ENCODE data around the gene SLC6A8.
A peak's percentile ranks its signal among the peaks of the same experiment; 100 is the strongest.
"Not testable (repeated sequence)": the region's sequence is repeated elsewhere in the genome, so short reads cannot be mapped to it uniquely, and the experiment has no call there.

Gene SLC6A8

DNA sequence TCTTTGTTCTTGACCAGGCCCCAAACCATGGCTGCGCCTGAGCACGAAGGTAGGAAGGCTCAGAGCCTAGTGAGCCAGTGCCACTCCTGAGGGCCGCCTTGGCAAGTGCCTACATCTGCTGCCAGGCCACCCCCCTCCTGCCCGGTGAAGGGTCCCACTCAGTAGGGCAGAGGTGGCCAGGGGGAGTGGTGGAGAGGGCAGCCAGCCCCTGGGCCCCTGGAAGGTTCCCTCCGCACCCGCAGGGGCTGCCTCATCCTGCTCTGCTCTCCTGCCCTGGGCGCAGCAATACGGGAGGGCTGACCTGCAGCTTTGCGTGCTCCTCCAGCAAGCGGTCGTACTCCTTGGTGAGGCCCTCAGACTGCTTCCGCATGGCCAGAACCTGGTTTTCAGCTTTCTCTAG lies 14.0 kb downstream of the SLC6A8 start:
- no peak overlapping the region for H3K4me3 ChIP-seq (ENCODE audit: low read length)

DNA sequence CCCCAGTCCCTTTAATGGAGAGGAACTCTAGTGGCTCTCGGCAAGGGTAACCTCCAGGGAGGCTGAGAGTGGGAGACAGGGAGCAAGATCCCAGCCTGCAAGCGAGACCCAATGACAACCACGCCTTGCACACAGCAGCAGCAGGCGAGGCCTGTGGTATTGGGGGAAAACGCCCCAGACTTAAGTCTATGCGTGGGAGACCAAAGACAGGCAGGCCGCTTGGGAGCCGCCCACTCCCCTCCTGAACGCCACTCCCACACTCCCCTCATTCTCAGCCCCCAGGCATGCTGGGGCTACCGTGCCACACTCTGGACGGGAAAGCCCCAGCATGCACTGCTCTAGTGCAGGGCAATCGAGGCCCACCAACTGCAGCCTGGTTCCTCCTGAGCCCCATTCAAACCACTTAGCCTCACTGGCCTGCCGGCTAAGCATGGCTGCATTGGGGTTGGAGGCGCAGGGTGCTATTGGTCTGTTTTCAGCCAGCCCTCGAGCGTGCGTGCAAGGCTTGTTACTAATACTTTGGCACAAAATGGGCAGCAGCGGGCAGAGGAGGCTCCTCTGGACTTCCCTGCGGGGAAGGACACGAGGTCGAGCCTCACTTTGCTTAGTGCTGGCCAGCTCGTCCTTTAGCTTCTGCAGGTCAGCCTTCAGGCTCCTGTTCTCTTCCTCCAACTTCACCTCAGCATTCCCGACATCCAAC lies 14.8 kb downstream of the SLC6A8 start:
- no peak overlapping the region for H3K4me3 ChIP-seq (ENCODE audit: low read length)
- DNase-seq (ENCODE audit: low read depth, low spot score), result no peak

More for the DNA sequence above, 14.0 kb downstream of the SLC6A8 start:
- no peak for DNase-seq (ENCODE audit: low read depth, low spot score)

DNA sequence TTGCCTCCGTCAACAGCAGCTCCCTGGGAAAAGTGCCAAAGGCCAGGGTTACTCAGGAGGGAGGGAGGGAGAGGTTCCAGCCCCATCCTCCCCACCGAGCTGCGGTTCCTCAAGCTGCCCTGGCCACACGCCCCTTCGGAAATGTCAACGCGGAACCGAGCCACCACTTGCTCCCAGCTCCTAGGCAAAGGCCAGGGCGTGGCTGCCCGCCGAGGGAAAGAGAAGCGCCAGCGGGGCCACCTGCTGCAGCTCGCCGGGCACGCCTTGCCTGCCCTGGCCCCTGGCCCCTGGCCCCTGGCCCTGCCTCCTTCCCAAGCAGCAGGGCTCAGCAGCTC lies 15.3 kb downstream of the SLC6A8 start:
- no peak overlapping the region for H3K4me3 ChIP-seq (ENCODE audit: low read length)
- no peak for DNase-seq (ENCODE audit: low read depth, low spot score)

DNA sequence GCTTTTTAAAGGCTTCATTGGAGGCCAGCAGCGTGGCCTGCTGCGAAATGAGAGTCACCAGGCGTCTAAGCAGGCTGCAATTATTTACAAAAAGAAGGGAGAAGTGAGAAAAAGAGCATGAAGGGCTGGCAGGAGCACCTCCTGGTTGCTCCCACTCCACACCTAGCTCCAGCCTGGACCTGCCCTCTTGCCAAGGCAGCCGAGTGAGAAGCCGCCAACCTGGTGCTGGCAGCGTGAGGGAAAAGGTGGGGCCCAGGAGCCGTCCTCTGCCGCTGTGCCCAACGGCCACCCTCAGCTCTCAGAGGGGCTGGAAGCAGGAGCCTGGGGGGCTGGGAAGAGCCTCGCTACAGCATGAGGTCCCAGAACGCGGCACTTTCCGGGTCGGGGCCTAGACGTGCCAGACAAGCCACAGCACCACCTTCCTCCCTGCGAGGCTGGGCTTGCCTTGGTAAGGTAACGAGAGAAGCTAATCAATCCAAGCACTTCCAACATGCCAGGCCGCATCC lies 16.3 kb downstream of the SLC6A8 start:
- H3K4me3 ChIP-seq (ENCODE audit: low read length), result no peak overlapping the region
- no peak for DNase-seq (ENCODE audit: low read depth, low spot score)

DNA sequence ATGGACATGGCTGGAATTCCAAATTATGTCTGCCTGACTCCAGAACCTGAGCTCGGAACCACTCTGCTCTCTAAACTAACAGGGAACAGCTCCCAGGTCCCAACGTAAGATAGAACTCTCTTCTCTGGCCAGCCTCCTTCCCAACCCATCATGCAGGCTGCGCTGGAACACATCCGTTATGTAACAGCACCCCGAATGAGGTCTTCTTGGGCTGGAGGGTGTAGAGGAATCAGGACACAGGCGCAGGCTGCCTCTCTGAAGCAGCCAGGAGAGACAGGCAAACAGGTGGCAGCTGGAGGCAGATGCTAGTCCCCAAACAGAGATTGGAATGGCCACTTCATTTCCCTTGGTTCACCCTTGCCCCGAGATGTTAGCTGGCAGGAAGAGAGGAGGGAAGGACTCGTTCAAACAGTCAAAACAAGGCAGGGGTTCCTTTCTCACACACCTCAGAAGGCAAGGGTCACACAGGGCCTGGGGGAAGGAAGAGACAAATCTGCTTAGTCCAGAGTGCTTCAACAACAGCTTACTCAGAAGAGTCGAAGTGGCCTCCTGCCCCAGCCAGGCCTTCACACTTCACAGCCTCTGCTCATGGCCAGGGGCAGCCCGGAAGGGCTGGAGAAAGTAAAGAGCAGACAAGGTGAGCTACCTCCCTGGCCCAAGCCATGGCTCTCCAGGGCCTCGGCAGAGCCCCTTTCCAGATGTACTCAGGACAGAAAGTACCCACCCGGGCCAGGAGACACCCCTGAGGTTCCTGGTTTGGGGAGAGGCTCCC lies 17.1 kb downstream of the SLC6A8 start:
- H3K4me3 ChIP-seq (ENCODE audit: low read length); DNase-seq (ENCODE audit: low read depth, low spot score): not testable (repeated sequence)

DNA sequence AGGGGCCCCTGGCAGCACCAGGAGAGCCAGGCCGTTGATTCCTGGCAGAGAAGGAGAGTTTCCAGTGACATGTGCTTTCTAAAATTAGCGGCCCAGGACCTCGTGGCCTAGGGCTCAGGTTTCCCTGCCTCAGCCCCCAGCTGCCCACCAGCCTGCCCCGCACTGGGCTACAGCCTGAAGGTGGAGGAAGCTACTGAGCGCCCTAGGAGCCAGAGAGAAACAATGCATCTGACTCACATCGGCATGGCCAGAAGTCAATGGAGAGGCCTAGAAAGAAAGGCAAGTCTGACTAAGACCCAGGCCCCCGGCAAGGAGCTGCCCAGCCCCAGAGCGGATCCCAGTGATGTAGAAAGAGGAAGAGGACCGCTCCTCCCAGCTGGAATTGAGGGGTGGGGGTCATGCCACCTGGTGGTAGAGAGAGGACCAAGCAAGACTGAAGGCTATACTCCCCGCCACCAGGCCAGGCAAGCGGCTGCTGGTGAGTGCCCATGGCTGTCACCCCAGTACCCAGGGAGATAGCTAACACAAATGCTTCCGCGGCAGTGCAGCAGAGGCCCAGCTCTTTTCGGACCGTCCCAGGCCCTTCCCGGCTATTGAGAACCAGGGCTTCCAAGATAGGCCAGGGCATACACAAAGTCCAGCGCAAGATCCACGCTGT lies 17.8 kb downstream of the SLC6A8 start:
- DNase-seq (ENCODE audit: low read depth, low spot score); H3K4me3 ChIP-seq (ENCODE audit: low read length): not testable (repeated sequence)

DNA sequence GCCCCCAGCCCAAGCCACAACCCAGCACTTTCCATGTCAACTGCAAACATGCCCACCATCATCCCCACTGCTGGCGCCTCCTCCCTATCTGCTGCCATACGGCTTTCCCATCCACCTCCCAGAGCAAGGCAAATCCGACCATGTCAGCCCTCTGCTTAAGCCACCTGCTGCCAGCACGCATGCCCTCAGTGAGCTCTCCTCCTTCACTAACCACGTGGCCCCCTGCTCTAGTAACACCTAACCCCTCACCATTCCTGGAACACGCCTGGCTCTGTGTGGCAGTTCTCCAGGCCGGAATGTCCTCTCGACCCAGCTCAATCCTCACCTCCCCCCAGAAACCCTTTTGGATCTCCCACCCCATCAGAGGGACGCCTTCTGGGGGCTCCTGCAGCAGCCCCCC lies 19.1 kb downstream of the SLC6A8 start:
- H3K4me3 ChIP-seq (ENCODE audit: low read length), result no peak overlapping the region
- no peak for DNase-seq (ENCODE audit: low read depth, low spot score)

DNA sequence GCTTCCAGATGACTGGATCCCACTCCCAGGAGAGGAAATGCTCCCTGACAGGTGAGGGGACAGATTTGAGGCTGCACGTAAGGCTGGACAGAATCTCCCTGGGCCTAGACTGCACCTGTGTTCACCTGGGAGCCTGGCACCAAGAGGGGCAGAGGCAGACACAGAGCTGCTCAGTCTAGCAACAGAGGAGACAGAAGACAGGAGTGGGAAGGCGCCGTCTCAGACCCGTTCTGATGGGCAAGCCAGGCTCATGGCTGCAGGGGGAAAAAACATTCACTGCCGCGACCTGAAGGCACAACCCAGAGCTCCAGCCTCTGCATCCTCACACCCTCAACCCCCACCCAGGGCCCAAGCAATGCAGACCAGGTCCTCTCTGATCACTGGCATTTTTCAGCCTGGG lies 19.7 kb downstream of the SLC6A8 start:
- DNase-seq (ENCODE audit: low read depth, low spot score), result no peak
- H3K4me3 ChIP-seq (ENCODE audit: low read length), result no peak overlapping the region

DNA sequence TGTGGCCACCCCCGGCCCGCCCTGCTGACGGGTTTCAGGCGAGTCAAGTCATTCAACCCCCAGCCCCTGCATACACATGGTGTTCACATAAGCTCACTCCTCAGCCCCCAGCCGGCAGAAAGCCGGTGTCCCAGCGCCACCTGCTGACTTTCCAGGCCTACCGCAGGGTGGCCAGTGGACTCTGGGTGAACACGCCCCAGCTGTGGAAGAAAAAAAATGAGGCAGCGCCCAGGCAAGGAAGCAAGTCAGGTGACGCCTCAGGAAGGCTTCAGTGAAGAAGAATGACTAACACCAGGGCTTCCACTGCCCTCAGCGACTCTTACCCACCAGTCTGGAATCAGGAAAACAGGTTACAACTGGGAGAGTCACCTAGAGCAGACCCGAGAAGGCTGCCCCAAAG lies 20.7 kb downstream of the SLC6A8 start:
- DNase-seq (ENCODE audit: low read depth, low spot score), result peak; percentile 26
- no peak overlapping the region for H3K4me3 ChIP-seq (ENCODE audit: low read length)

DNA sequence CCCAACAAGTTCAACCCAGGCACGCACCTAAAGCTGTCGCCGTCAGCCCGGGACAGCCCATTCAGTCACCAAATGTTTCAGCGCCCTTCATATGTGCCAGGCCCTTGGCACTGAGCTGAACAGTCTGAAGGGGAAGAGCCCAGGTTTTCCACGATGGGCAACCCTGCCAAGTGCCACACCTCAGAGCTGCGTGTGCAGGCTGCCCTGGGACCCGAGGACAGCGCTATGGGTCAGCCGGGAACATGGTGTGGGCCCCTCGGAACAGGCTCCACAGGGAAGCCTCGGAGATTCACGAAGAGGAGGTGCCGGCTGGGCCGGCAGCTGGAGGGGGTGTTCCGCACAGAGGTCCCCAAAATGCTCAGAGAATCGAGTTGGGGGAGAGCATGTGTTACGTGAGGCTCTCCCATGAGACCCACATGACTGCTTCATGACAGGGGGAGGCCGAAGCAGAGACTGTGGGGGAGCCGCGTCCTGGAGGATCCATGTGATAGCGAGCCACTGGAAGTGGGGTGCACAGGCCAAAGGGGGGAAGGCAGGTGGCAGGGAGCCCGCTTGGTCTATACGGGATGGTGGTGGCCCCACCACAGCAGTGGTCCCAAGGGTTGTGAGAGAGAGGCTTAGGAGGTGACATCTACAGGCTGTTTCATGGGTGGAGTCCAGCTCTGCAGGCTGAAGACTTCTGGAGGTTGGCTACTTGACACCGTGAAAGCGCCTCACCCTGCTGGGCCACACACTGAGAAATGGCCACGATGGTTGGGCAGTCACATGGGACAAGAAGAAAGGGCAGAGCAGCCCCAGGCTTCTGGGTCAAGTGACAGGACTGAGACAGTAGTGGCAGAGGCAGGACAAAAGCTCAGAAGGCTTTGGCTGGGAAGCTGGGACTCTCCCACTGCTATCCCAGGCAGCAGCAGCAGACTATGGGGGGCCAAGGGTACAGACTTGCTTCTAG lies 22.3 kb downstream of the SLC6A8 start:
- no peak for DNase-seq (ENCODE audit: low read depth, low spot score)
- H3K4me3 ChIP-seq (ENCODE audit: low read length), result no peak overlapping the region

DNA sequence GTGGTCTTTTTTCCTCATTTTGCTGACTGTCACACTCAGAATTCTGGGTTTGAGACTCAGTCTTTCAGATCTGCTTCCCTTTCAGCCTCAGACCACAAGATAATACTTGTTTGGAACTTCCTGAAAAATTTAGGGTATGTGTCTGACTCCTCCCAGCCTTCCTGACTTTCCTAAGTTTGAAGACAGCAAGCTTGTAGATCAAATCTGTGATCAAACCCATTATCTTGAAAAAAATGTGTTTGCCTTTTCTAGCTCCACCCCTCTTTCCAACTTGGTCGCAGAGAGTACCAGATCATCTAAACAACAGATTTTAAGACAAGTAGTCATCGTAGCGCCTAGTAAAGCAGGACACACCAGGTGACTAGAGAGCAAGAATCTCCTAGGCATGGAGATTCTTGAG lies 26.5 kb downstream of the SLC6A8 start:
- no peak for DNase-seq (ENCODE audit: low read depth, low spot score)
- H3K4me3 ChIP-seq (ENCODE audit: low read length), result no peak overlapping the region

DNA sequence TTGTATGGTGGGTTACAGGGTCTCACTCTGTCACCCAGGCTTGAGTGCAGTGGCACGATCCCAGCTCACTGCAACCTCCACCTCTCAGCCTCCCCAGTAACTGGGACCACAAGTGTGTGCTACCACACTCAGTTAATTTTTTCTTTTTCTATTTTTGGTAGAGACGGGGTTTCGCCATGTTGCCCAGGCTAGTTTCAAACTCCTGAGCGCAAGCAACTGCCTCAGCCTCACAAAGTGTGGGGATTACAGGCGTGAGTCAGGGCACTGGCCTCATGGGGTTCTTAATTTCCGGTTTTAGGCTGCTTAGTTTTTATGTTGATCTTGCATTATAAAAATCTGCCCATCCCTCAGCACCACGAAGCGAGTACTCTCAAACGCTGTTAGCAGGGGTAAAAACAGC lies 29.7 kb downstream of the SLC6A8 start:
- no peak overlapping the region for H3K4me3 ChIP-seq (ENCODE audit: low read length)
- no peak for DNase-seq (ENCODE audit: low read depth, low spot score)

DNA sequence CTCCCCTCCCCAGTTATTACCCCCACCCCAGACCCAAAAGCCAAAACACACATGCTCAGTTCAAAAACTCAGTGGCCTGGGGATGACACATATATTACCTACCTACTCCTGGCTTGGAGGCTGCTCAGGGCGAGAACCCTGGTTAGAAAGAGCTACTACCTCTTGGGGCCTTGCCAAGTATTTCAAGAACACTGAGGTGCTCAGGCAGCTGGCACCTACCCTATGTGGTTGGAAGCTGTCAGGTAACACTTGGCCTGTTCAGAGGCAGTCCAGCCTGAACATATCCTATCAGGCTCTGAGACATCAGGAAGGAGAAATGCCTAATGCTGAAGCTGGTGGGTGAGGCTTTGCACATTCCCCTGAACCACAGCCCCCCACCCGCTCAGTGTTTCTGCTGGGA lies 31.5 kb downstream of the SLC6A8 start:
- H3K4me3 ChIP-seq (ENCODE audit: low read length), result no peak overlapping the region
- no peak for DNase-seq (ENCODE audit: low read depth, low spot score)

DNA sequence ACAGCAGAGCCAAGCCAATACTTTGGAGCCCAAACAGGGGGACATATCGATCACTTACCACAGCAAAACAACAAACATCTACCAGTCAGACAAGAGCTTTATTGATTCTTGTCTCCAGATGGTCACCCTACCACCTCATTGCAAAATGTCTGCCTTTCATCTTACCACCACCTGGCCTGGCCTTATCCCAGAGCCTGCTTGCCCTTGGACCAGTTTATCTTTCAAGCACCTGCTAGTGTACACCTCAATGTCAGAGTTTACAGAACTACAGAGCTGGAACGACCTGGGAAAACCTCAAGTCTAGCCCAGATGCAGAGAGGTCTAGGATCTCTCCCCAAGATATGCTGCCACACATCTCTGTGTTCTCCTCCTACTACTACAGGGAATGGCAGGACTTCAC lies 32.0 kb downstream of the SLC6A8 start:
- H3K4me3 ChIP-seq (ENCODE audit: low read length), result no peak overlapping the region

DNA sequence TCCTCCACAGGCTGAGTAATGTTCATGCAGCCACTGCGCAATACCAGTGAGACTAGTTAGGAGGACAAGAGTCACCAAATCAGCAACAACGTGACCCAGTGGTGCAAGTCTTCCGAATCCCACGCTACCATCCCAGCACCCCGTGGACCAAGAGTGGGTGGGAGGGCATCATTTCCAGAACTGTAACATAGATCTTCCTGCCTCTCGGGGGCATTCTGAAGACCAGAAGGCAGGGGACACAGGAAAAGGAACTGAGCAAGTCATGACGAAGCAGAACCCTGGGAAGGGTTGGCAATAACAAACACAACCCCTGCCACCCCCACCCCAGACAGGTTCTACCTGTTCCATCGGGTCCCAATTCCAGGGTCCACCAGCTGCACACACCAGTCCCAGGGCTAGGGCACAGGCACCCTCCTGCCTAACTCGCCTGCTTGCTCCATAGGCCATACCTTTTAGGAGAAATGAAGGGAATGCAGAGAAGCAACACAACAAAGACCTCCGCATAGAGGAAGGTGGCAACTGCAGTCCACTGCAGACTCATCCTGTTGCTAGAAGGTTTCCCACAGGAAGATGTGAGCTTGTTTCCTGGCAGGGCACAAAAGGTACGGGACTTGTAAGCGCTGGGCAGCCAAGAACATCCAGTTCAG lies 35.1 kb downstream of the SLC6A8 start:
- DNase-seq (ENCODE audit: low read depth, low spot score), result no peak

More for the DNA sequence above, 32.0 kb downstream of the SLC6A8 start:
- DNase-seq (ENCODE audit: low read depth, low spot score), result no peak

DNA sequence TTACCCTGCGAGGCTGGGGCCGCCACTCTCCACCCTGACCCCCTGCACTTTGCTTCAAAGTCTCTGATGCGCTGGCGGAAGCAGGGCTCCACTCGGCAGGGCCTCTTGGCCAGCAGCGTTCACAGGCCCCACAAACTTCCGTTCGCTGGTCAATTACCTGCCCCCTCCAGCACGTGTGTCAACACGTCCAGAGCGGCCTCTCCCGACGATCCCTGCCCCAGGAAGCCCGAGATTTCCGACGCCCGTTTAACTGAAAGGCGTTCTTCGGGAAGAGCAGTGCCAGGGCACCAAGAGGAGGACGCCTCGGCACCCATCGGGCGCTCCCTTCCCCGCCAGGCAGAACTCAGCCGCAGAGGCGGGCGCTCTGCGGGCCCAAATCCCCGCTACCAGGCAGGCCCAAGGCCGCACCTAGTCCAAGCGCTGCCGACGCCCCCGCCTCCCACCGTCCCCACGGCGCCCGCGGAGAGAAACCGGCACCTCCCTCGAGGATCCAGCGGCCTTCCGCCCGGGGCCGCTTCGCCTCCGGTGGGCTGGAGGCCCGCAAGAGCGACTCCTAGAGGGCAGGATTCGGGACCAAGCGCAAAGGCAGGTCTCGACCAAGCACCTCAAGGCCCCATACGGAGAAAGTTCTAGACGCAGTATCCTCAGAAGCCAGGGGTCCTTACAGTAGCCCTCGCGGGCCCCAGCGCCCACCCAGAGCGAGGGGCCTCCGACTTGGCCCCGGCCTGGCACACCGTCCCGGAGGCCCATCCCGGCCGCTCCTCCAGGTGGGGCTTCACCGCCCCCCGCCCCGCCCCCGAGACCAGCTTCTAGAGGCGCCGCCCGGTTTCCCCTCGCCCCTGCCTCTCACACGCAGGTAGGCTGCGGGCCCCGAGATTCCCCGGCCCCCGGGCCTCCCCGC lies 35.9 kb downstream of the SLC6A8 start:
- peak; percentile 28 for DNase-seq (ENCODE audit: low read depth, low spot score)
- peak overlapping the region; percentile 69 for H3K4me3 ChIP-seq (ENCODE audit: low read length)

More for the DNA sequence above, 35.1 kb downstream of the SLC6A8 start:
- H3K4me3 ChIP-seq (ENCODE audit: low read length), result peak overlapping the region; percentile 69

DNA sequence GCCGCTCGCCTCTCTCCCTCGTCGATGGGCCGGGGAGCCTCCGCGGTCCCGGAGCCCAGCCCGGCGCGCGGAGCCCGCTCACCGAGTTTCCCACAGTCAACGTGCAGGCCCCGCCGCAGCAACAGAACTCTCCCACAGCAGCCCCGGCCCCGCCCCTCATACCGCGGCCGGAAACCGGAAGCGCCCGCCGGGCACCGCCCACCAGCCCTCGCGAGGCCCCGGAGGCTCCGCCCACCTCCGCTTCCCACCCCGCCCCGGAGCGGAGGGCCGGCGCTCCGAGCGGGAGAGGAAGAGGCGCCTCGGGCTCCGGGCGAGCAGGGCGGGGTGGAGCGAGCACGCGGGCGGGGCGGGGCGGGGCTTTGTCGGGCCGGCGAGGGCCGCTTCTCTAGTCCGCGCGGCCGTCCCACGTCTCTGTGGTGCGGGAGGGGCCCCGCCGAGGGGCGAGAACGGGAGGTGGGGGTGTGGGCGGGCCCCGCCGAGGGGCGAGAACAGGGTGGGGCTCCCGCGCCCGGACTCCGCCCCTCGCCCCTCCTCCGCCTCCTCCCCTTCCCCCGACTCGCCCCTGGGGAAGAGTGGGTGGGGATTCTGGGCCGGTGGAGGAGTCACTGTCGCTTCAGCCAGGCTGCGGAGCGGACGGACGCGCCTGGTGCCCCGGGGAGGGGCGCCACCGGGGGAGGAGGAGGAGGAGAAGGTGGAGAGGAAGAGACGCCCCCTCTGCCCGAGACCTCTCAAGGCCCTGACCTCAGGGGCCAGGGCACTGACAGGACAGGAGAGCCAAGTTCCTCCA lies 36.7 kb downstream of the SLC6A8 start, which contains the start of the genes ABCD1 and BCAP31:
Gene ABCD1 (plus strand): TSS at position 605 of the 787 bp plus-strand sequence. CDS start 411 bp downstream, outside the sequence.
Gene BCAP31 (minus strand): TSS at position 136 of the 787 bp plus-strand sequence. CDS start 1,143 bp downstream, outside the sequence.
- peak; percentile 65 for DNase-seq (ENCODE audit: low read depth, low spot score)
- H3K4me3 ChIP-seq (ENCODE audit: low read length), result peak within 1 kb of the TSS; percentile 69
